22Rv1 (cell line): ENCODE results near the gene GALNT4.

Experiments used
- CTCF ChIP-seq: fragments of 450-650 bp; IDR thresholded peaks from 2 replicates; pipeline ENCODE4 v1.5.1; 2017; ENCODE audit warnings: mild to moderate bottlenecking
- ZFX ChIP-seq: fragments of 450-650 bp; IDR thresholded peaks from 2 replicates; pipeline ENCODE4 v1.6.1; 2017; ENCODE audit warnings: antibody characterized with exemption, borderline replicate concordance

GRCh38 chr12:89525824-89526770 lies 1.5 kb upstream of the GALNT4 start, which contains the start of gene POC1B:
- TF ChIP-seq CTCF = no peak
- no peak for TF ChIP-seq ZFX
